Measurements from ENCODE around the gene DHRSX. TPM values are rescaled to one million over a fixed set of nuclear protein-coding genes. Genes with fewer than 3 reads are reported as not detected.
"Not testable (repeated sequence)": the region's sequence is repeated elsewhere in the genome, so short reads cannot be mapped to it uniquely, and the experiment has no call there.

The DHRSX gene
- total and polyA plus RNA-seq, 2 of the 13 experiments (the other 11 are each of a cell fraction or from before 2014, with no cell fraction given), result 15.5 to 24.3 TPM

GRCh38 chrX:2479982-2480381, 20.8 kb downstream of the DHRSX start:
- CTCF ChIA-PET (ENCODE audit: low intra/inter-chr PET ratio, low total read pairs); POLR2A ChIA-PET; H2AFZ ChIP-seq (ENCODE audit: low read length); H3K4me2 ChIP-seq (ENCODE audit: low read depth, low read length); H3K27ac ChIP-seq (ENCODE audit: extremely low read length, insufficient read depth, low read length); ATAC-seq; H3K27me3 ChIP-seq (ENCODE audit: control insufficient read depth in 1 of 2, insufficient read depth in 2 of 2, low read length in 2 of 2); BruUV-seq (replicated peaks); H3K36me3 ChIP-seq (replicated peaks in 1 of 2; ENCODE audit: control insufficient read depth in 1 of 2, insufficient read depth in 2 of 2, low read length in 2 of 2); FAIRE-seq; H3K9ac ChIP-seq (ENCODE audit: insufficient read depth, low read depth, low read length); H3K9me3 ChIP-seq (ENCODE audit: low read length); DNase-seq (ENCODE audit: low spot score); intact Hi-C loops (cut with micrococcal nuclease; ENCODE audit: unreplicated experiment); H3K4me3 ChIP-seq (replicated peaks in 1 of 3; ENCODE audit: insufficient read depth in 1 of 3, low read depth in 2 of 3, low read length in 3 of 3); H4K20me1 ChIP-seq (ENCODE audit: insufficient read depth, low read length); in situ Hi-C loops (cut with HindIII; ENCODE audit: extremely low pct_ligation_motif_present, low pct_unique_long_range_greater_than_20kb): not testable (repeated sequence)
- WGBS (ENCODE audit: low lambda C conversion rate), result over 99% methylated on average over 5 of the region's 5 CpGs
- peaks cover 33% of the 10 kb centered on the region for H3K79me2 ChIP-seq (ENCODE audit: insufficient read depth, low read length)
- peak; percentile 66; the same call in 1 of the 2 replicates for TF ChIP-seq ZMYM3 (CRISPR knock-in tag; IDR thresholded peaks at IDR 0.05)
- 0 out of 2 replicates have a peak, but pooled peaks have one; percentile 40 for TF ChIP-seq ZNF260 (CRISPR knock-in tag; IDR thresholded peaks at IDR 0.05; ENCODE audit: borderline replicate concordance, low read depth)
- peaks cover 18% of the 10 kb centered on the region for H3K4me1 ChIP-seq (ENCODE audit: insufficient read depth, low read length)

DNA sequence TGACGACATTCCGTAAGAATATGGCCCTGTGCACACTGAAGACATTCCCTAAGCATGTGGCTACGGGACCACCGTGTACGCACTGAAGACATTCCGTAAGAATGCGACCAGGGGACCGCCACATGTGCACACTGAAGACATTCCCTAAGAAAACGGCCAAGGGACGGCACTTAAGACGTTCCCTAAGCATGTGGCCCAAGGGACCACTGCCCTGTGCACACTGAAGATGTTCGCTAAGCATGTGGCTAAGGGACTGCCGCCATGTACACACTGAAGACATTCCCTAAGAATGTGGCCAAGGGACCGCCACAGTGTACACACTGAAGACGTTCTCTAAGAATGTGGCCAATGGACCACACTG, 21.4 kb downstream of the DHRSX start:
- no peaks in the 10 kb centered on the region for H3K9me3 ChIP-seq (ENCODE audit: low read length)
- intact Hi-C loops (cut with micrococcal nuclease; ENCODE audit: unreplicated experiment) (no loop called here), in situ Hi-C loops (cut with HindIII; ENCODE audit: extremely low pct_ligation_motif_present, low pct_unique_long_range_greater_than_20kb) (no loop called here)
- ATAC-seq, result no peak
- H3K9ac ChIP-seq (ENCODE audit: insufficient read depth, low read depth, low read length), result no peak overlapping the region
- no peak for DNase-seq (ENCODE audit: low spot score)
- no peak overlapping the region for H3K27ac ChIP-seq (ENCODE audit: extremely low read length, insufficient read depth, low read length)
- TF ChIP-seq HOXA7 (CRISPR knock-in tag; IDR thresholded peaks at IDR 0.05) (no peak), ZNF577 (CRISPR knock-in tag; IDR thresholded peaks at IDR 0.05; ENCODE audit: borderline replicate concordance, low read depth) (no peak), ZNF777 (CRISPR knock-in tag; IDR thresholded peaks at IDR 0.05) (no peak), ZC3H4 (CRISPR knock-in tag; IDR thresholded peaks at IDR 0.05; ENCODE audit: borderline replicate concordance) (no peak), CTCF (CRISPR knock-in tag; IDR thresholded peaks at IDR 0.05) (no peak), ZNF782 (CRISPR knock-in tag; IDR thresholded peaks at IDR 0.05; ENCODE audit: borderline replicate concordance) (no peak)
- H3K4me1 ChIP-seq (ENCODE audit: insufficient read depth, low read length), result peaks cover 21% of the 10 kb centered on the region
- H4K20me1 ChIP-seq (ENCODE audit: insufficient read depth, low read length), result 0 out of 2 replicates have a peak, but pooled peaks cover 5% of the 10 kb centered on the region
- WGBS (ENCODE audit: low lambda C conversion rate), result 98% methylated on average over 14 of the region's 15 CpGs
- ChIA-PET POLR2A (no interaction called here), CTCF (ENCODE audit: low intra/inter-chr PET ratio, low total read pairs) (no interaction called here)
- no peak overlapping the region for H2AFZ ChIP-seq (ENCODE audit: low read length)
- FAIRE-seq, result no peak
- H3K4me2 ChIP-seq (ENCODE audit: low read depth, low read length), result no peak overlapping the region
- no TSS peak for BruUV-seq (replicated peaks)
- peaks cover 39% of the 10 kb centered on the region for H3K79me2 ChIP-seq (ENCODE audit: insufficient read depth, low read length)
- no peaks in the 10 kb centered on the region for H3K27me3 ChIP-seq (ENCODE audit: control insufficient read depth in 1 of 2, insufficient read depth in 2 of 2, low read length in 2 of 2)
- peaks cover 0 to 4% of the 10 kb centered on the region in 2 experiments; a peak in 3 of 5 replicates for H3K36me3 ChIP-seq (replicated peaks in 1 of 2; ENCODE audit: control insufficient read depth in 1 of 2, insufficient read depth in 2 of 2, low read length in 2 of 2)
- H3K4me3 ChIP-seq (replicated peaks in 1 of 3; ENCODE audit: insufficient read depth in 1 of 3, low read depth in 2 of 3, low read length in 3 of 3), result no peak overlapping the region

All from HepG2 (cell line).